A673 (cell line): Measurements from ENCODE around the gene EFNA2. TPM values are rescaled to one million over a fixed set of nuclear protein-coding genes. Genes with fewer than 3 reads are reported as not detected.
A peak's percentile ranks its signal among the peaks of the same experiment; 100 is the strongest.

Experiments used
- BruUV-seq: library from RNA; stranded (reverse); fragments of 400-500 nt; replicated peaks from 2 replicates; lab custom pipeline; 2021; lab: Mats Ljungman, UMichigan
- CTCF ChIA-PET: fragments of 300-600 bp; sonication (Branson Sonifier 250); formaldehyde crosslinking; loops from one replicate; lab custom pipeline; 2022; ENCODE audit warnings: antibody characterized with exemption; lab: Charles Lee
- POLR2A ChIA-PET: fragments of 300-600 bp; sonication (Branson Sonifier 250); formaldehyde crosslinking; loops from one replicate; lab custom pipeline; 2022; ENCODE audit warnings: antibody characterized with exemption; ENCODE audit not compliant: low non-redundant PET; lab: Charles Lee
- DNase-seq: peaks from one replicate; pipeline ENCODE4 v3.0.0-alpha.2; 2015; ENCODE audit warnings: low spot score
- H3K27ac ChIP-seq: fragments of 200-600 bp; sonication (generic); 2 replicates; pipeline ENCODE4 v1.5.1; 2016; ENCODE audit warnings: mixed run types, low read depth, mild to moderate bottlenecking, mixed read lengths, antibody characterized with exemption, low read length; ENCODE audit not compliant: poor library complexity, severe bottlenecking
- H3K27me3 ChIP-seq: fragments of 200-600 bp; sonication (generic); replicated peaks from 2 replicates; pipeline ENCODE4 v1.6.1; 2017; ENCODE audit warnings: mixed run types, low read depth, mild to moderate bottlenecking, mixed read lengths, antibody characterized with exemption, low read length; ENCODE audit not compliant: insufficient read depth, poor library complexity
- H3K36me3 ChIP-seq: fragments of 200-600 bp; sonication (generic); 2 replicates; pipeline ENCODE4 v1.6.1; 2016; ENCODE audit warnings: mixed run types, mild to moderate bottlenecking, mixed read lengths, antibody characterized with exemption, low read length; ENCODE audit not compliant: insufficient read depth, poor library complexity, severe bottlenecking
- H3K4me1 ChIP-seq: fragments of 200-600 bp; sonication (generic); 2 replicates; pipeline ENCODE4 v1.6.1; 2017; ENCODE audit warnings: mixed run types, mild to moderate bottlenecking, mixed read lengths, antibody characterized with exemption, low read length; ENCODE audit not compliant: insufficient read depth, poor library complexity, severe bottlenecking
- H3K4me3 ChIP-seq: fragments of 200-600 bp; sonication (generic); 2 replicates; pipeline ENCODE4 v1.5.1; 2016; ENCODE audit warnings: low read depth, mixed run types, mild to moderate bottlenecking, mixed read lengths, low read length; ENCODE audit not compliant: poor library complexity, severe bottlenecking
- H3K9me3 ChIP-seq: fragments of 200-600 bp; sonication (generic); 2 replicates; pipeline ENCODE4 v1.6.1; 2016; ENCODE audit warnings: mixed run types, low read depth, mild to moderate bottlenecking, mixed read lengths, antibody characterized with exemption, low read length; ENCODE audit not compliant: poor library complexity, severe bottlenecking
- CTCF ChIP-seq: fragments of 300-800, 200-600 bp; sonication (generic); conservative IDR thresholded peaks from 2 replicates; pipeline ENCODE4 v1.5.1; 2017; ENCODE audit warnings: low read depth, mild to moderate bottlenecking, antibody characterized with exemption, low read length, moderate library complexity, mixed read lengths
- EZH2 ChIP-seq: fragments of 200-600 bp; sonication (generic); IDR thresholded peaks from 2 replicates; pipeline ENCODE4 v1.6.1; 2017; ENCODE audit warnings: borderline replicate concordance, low read depth, mild to moderate bottlenecking, mixed read lengths, antibody characterized with exemption, low read length; ENCODE audit not compliant: poor library complexity, severe bottlenecking
- intact Hi-C: fragments of 100-400 bp; cut with micrococcal nuclease; formaldehyde crosslinking; loops from one replicate; pipeline ENCODE4 v1.10.0; 2022; ENCODE audit not compliant: unreplicated experiment
- total RNA-seq: library from RNA; stranded (reverse); gene quantifications from 2 replicates; pipeline ENCODE4 v1.2.3, GENCODE V29; 2021

Gene EFNA2
- total RNA-seq, 1 experiment from 2014 or later, result 0.64 TPM

GRCh38 chr19:1239796-1240737, 45.6 kb upstream of the EFNA2 start:
- TF ChIP-seq CTCF (peak; percentile 60), EZH2 (no peak)
- peak; percentile 96 for DNase-seq
- H3K9me3 ChIP-seq, result no peaks in the 10 kb centered on the region
- H3K4me3 ChIP-seq, result peak overlapping the region; percentile 98
- no TSS peak for BruUV-seq
- peak overlapping the region; percentile 87 for H3K27ac ChIP-seq
- H3K4me1 ChIP-seq, result peaks cover 49% of the 10 kb centered on the region
- CTCF ChIA-PET, result interaction anchor here (0.5 to 1.0 kb wide), 3 partner anchors 127 to 709 kb away, joined by 3 to 7 read pairs (median 4); no protein-coding TSS in a partner anchor
- POLR2A ChIA-PET, result no interaction called here
- peaks cover 7% of the 10 kb centered on the region for H3K36me3 ChIP-seq
- intact Hi-C loops, result loop anchor here (2.0 to 10.0 kb wide), 4 partner anchors 215 to 375 kb away; partner anchors contain the start of genes CNN2, RNU6-2, TMEM259 and WDR18
- no peaks in the 10 kb centered on the region for H3K27me3 ChIP-seq

GRCh38 chr19:1240925-1241324, 44.7 kb upstream of the EFNA2 start:
- TF ChIP-seq EZH2 (no peak), CTCF (no peak)
- CTCF ChIA-PET, result interaction anchor here (0.5 to 1.0 kb wide), 4 partner anchors 12 to 710 kb away, joined by 3 to 5 read pairs (median 4); no protein-coding TSS in a partner anchor
- Histone ChIP-seq H3K4me1 (peaks cover 55% of the 10 kb centered on the region), H3K27me3 (no peaks in the 10 kb centered on the region), H3K9me3 (no peaks in the 10 kb centered on the region), H3K4me3 (peak overlapping the region; percentile 98), H3K36me3 (peaks cover 7% of the 10 kb centered on the region), H3K27ac (peak overlapping the region; percentile 95)
- no peak for DNase-seq
- BruUV-seq, result no TSS peak
- intact Hi-C loops, result loop anchor here (2.0 to 10.0 kb wide), 4 partner anchors 216 to 376 kb away; partner anchors contain the start of genes CNN2, RNU6-2, TMEM259 and WDR18
- POLR2A ChIA-PET, result no interaction called here

- ChIA-PET POLR2A (no interaction called here), CTCF (interaction anchor here (0.6 to 1.0 kb wide), 3 partner anchors 11 to 128 kb away, joined by 3 to 5 read pairs (median 4); no protein-coding TSS in a partner anchor)
- peak; percentile 97 for DNase-seq
- no TSS peak for BruUV-seq
- Histone ChIP-seq H3K36me3 (peaks cover 7% of the 10 kb centered on the region), H3K27me3 (no peaks in the 10 kb centered on the region), H3K4me3 (peak within 1 kb of the TSS; percentile 98), H3K27ac (peak within 1 kb of the TSS; percentile 95), H3K9me3 (no peaks in the 10 kb centered on the region), H3K4me1 (peaks cover 49% of the 10 kb centered on the region)
- TF ChIP-seq CTCF (no peak), EZH2 (no peak)
- intact Hi-C loops, result loop anchor here (2.0 to 10.0 kb wide), 4 partner anchors 217 to 377 kb away; partner anchors contain the start of genes CNN2, RNU6-2, TMEM259 and WDR18
These were observed 44.1 kb upstream of the EFNA2 start, which contains the start of gene ATP5F1D for GRCh38 chr19:1241417-1242095. TSS of gene ATP5F1D (plus strand) at chr19:1241751. CDS start at chr19:1241851, 100 bp downstream.
